NCI-H2227 (cell line): Measurements from ENCODE around the gene PLXNB2.

Experiments used
- DNase-seq: peaks from one replicate; lab custom pipeline; 2025; ENCODE audit not compliant: unreplicated experiment; lab: John Stamatoyannopoulos, UW

The PLXNB2 gene

DNA sequence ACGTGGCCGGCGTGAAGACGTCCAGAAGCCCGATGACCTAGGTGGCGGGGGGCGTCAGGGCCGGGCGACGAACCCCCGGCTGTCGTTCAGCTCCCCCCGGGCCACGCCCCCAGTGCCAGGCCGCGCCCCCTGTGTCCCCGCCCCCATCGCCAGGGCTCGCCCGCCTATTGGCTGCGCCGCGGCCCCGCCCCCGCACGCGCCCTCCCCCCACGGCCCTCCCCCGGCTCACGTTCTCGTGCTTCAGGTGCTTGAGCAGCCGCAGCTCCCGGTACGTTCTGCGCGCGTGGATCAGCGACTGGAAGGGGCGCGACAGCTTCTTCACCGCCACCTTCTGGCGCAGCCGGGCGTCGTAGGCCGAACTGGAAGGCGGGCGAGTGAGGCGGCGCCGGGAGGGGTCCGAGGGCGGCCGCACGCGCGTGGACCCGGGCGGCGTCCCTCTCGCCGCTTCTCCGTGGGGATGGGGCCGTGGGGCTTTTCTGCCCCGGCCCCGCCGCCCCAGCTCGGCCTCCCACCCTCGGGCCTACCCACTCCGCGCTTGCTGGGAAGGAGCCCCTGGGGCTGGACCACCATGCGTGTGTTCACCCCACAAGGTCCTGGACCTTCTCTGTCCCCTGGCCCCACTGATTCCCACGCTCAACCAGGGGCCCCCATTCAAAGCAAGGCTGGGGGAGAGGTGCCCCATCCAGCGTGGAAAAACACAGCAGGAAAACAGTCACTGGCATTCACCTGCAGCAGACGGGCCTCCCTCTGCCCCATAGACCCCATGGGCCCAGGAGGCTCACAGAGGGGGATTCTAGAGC is 39.7 kb downstream of the PLXNB2 start:
- no peak for DNase-seq

DNA sequence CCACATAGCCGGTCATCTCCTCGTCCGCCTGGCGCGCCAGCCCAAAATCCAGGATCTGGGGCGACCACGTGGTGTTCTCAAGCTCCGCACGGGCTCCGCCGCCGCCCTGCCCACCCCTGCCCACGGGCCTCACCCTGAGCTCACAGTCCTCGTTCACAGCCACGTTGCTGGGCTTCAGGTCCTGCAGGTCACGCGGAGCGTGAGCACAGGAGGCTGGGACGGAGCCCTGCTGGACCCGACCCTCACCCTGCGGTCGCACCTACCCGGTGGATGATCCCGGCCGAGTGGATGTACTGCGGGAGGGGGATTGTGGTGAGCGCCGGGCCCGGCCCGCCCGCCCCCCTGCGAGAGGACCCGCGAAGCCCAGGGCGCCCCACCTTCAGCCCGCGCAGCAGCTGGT is 40.5 kb downstream of the PLXNB2 start:
- no peak for DNase-seq

DNA sequence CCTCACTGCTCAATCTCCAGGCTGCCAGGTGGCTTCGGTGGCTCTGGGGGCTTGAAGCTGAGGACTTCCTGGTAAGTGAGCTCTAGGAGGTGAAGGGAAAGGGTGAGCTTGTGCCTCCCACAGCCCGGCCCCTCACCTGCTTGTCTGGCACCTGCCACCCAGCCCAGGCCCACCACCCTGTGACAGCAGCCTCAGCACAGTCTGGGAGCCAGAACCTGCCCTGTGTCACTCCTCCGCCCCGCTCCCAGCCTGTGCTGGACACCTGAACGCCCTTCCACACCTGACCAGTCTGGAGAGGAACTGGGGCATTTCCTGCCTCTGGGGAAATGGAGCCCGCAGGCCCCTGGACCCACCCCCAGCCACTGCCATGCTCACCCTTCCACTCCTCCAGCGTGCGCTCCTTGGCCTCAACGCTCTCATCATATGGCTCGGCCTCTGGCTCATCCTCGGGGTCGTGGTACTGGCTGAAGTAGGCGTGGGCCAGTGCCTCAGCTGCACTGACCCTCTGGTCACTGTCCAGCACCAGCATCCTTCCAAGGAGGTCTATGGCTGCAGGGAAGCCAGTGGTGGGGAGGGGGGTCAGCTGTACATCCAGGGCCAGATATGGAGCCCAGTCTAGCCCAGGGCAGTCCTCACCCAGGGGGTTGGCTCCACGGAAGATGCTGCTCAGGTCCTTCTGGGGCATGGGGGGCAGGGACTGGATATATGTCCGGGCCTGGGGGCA is 42.3 kb downstream of the PLXNB2 start:
- DNase-seq, result no peak

DNA sequence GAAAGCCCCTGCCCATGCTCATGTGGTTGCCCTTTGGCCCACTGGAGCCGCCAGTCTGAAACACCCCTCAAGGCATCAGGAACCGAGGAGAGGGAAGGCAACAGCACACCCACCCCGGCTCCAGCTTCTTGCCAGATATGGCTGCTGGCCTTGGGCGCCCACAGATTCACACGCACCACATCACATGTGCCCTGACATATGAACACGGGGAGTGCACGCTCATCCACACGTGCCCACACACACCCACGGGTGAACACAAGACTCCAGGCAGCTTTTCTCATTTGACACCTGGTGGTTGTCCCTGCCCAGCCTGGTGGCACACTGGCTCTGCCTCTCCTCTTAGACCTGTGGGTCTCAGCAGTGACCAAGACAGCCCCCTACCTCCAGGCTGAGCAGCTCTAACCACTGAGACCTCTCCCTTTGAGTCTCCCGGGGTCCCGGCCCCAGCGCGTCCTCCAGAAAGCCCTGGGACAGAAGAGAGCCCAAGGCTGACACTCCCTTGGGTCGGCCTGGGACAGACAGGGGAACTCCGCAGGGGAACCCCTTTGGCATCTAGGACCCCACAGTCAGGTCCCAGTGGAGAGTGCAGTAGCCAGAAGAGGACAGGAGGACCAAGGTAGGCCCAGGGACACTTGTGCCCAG is 43.2 kb downstream of the PLXNB2 start:
- DNase-seq, result no peak

DNA sequence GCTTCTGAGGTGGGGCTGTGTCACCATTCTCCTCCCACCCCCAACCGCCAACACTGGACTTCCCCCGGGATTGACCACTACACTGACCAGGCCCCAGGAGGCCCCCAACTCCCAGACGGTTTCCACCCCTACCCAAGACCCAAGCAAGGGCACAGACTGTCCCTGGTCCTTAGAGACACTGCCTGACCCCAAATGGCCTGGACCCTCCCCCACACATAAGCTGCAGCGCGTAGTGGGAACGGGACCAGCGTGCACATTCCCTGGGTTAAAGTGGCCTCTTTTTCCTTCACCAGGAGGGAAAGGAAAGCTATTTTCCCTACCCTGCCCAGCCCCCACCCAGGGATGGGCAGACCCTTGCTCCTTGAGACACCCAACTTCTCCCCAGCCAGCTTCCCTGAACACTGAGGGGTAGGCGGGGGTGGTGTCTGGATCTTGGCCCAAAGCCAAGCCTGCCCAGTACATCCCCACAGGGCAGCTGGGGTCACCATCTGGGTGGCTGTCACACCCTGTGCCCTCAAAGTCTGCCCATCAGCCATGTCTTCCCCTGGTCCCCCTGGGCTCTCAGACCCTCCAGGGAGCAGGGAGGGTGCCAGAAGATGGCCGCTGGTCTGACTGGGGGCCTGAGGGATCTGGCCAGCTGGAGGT is 44.4 kb downstream of the PLXNB2 start:
- no peak for DNase-seq

DNA sequence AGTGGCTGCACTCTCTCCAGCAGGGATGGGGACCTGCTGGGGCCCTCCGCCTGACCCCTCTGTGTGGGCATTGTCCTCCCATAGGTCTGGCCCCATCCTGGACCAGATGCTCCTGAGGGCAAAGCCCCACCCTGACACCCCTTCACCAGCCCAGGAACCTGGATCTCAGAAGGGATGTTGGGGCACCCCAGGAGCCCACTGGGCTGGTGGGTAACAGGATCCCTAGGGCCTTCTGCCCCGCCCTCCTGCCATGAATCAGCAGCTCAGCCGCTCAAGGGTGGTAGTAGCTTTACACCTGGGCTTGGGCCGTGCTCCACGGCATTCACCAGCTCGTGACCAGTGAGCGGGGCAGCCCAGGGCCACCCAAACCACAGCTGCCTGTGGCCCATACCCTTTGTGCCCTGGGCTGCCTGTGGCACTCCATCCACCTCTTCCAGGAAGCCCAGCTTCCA is 45.0 kb downstream of the PLXNB2 start:
- no peak for DNase-seq

DNA sequence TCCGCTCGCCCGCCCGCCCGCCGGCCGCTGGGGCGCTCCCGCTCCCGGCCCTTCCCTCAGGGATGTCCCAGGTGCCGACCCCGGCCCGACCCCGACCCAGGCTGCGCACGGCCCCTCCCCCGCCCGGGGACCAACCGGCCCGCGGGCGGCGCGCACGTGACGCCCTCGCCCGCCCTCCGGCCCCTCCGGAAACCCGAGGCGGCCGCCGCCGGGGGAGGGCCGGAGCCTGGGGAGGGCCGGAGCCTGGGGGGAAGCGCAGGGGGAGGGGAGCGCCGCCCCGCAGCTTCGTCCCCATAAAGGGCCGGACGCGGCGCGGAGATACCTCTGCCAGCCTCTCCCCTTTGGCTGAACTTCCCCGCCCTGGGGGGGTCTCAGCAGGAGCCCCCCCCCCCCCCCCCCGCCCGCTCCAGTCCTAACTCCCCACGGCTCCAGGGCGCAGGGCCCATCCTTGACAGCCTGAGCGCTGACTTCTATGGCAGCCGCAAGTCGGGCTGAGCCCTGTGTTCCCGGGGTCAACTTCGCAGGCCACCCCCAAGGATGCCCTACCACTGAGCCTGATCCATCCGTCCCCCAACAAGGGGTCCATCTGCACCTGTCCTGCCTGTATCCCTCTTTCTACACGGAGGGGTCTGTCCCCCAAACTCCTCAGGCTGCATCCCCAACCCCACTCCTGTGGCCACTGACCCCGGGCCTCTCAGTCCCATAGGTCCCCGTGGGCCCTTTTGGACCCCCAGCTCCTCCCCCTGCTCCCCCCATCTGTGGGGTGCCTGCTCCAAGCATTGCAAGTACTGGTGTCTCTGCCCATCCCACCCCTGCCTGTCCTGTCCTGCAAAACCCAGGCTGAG is 45.6 kb downstream of the PLXNB2 start, which contains the start of gene MAPK12:
TSS of gene MAPK12 (minus strand) at position 69 of the 845 bp plus-strand sequence. CDS start 174 bp downstream, outside the sequence.
- peak; percentile 65 for DNase-seq

DNA sequence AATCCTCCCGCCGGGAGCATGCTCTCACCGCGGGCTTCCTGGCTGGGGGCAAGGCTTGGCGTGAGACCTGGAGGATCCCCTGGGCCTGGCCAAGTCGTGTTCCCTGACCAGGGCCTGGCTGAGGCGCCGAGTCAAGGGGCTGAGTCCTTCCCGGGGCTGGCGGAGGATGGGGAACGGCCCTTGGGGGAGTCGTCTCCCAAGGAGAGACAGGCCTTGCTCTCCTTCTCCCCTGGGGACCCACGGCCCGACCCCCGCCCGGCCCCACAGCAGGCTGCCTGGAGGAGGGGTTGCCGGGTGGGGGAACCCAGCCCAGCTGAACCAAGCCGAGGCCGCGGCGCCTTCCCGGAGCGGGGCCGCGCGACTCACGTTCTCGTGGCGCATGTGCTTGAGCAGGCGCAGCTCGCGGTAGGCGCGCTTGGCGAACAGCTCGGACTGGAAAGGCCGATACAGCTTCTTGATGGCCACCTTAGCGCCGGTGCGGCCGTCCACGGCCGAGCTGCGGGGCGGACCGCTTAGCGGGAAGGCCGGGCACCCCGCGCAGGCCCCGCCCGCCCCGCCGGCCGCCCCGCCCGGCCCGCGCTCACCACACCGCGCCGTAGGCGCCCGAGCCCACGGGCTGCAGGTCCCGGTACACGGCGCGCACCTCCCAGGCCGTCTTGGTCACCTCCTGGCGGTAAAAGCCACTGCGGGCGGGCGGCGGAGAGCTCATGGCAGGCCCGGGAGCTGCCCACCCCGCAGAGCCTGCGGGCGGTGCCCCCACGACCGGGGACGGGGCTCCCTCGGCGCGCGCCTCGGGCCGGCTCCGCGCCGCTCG is 46.4 kb downstream of the PLXNB2 start:
- DNase-seq, result peak; percentile 64

DNA sequence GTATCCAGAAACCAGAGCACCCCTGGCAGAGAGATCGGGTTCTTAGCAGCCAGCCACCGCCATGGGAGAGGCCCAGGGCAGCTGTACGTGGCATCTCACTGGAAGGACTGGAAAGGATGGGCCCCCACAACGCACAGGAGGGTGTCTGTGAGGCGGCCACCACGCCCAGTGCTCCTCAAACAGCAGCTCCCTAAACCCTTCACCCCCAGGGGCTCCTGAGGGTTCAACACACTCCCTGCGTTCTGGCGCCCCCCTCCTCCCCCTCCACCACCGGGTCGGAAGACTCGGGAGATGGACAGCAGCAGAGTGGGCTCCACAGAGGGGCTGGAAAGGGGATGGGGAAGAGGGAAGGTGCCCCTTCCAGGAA is 47.0 kb downstream of the PLXNB2 start:
- no peak for DNase-seq

DNA sequence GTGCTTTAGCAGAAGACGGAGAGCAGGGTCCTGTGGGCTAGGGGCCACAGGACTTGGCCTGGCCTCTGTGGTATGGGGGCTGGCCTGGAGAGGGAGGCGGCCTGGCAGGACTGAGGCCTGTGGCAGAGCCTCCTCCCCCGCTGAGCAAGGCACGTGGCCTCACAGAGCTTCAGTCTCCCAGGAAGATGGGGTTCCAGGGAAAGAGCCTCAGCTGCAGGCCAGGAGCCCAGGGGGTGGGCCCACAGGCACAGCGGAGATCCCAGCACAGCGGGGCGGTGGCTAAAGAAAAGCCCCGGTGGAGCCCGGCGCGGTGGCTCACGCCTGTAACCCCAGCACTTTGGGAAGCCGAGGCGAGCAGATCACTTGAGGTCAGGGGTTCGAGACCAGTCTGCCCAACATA is 48.1 kb downstream of the PLXNB2 start:
- DNase-seq, result no peak

DNA sequence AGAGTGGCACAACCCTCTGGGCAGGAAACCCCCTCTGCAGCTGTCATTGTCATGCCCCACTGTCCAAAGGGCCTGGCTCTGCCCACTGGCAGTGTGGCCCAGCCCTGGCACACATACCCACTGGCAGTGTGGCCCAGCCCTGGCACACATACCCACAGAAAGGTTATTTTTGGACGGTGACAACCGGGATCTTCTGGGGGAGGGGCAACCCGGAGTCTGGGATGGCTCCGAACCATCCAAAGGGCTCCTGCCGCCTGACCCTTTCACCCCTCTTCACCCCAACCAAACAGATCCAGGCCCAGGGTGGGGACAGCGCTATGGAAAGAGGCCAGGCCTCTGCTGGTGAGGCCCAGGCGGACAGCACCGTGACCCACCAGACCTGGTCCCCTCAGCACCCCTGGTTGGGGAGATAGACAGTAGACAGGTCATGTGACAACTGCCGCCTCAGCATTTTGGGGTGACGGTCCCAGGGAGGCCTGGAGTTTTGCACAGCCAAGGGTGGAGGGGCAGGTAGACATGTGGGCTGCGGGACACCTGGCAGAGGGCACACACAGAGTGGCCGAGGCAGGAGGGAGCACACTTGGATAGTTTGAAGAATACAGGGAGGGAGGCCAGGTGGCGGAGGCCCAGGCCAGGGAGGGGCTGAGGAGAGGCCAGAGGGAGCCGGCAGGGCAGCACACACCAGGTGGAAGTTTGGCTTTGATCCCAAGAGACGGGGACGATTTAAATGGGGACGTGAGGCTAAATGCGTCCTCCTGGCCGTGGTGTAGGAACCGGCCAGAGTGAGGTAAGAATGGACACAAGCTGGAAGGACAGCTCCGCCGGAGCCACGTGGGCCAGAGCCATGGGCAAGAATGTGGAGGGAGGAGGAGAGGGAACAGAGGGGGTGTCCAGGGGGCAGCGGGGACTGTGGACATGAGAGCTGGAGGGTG is 48.8 kb downstream of the PLXNB2 start:
- DNase-seq, result no peak

DNA sequence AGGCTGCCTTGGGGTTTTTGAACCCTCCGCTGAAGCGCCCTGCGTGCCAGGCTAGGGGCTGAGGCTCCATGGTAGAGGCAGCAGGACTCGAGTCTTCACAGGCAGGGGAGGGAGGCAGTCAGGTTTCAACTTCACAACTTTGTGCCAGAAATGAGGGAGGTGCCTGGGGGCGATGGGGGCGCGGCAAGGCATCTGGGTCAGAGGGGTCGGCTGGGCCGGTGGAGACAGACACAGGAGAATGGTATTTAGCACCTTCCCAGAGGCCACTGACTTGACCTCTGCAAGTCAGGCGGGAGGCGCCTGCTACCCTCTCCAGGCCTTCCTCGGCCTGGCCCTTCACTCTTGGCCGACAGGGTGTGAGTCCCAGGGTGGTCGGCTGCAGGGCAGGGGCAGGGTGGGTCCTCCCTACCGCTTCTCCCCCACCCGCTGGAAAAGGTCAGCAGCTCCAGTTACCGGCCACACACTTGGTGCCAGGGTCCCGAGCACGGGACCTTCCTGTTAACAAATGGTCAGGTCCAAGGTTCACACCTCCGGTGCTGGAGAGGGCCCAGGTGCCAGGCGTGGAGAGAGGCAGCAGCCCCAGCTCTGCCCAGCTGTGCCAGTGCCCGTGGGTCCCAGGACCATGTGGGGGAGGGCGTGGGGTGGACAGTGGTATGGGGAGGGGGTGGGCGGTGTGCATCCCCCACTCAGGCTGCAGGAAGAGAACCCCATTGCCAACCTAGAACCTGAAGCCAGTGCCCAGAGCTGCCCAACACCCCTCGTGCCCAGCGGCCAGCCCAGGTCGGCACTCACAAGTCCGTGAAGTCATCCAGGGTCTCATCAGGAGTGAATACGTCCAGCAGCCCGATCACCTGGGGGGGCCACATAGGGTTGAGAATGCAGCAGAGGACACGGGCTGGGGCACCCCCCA is 49.7 kb downstream of the PLXNB2 start:
- no peak for DNase-seq

DNA sequence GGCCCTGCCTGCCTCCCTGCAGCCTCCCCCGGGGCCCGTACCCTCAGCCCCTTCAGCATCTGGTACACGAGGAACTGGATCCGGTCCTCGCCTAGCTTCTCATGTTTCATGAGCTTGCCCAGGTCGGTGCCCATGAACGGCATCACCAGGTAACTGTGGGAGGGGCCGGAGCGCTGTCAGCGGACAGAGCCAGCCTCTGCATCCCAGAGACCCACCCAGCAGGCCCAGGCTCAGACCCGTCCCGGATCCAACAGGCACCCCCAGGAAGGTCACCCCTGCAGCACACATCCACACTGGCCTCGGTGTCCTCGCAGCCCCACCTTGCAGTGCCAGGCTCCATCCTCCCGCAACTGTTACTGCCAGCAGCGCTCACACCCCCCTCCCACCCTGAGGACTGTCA is 50.4 kb downstream of the PLXNB2 start:
- no peak for DNase-seq

DNA sequence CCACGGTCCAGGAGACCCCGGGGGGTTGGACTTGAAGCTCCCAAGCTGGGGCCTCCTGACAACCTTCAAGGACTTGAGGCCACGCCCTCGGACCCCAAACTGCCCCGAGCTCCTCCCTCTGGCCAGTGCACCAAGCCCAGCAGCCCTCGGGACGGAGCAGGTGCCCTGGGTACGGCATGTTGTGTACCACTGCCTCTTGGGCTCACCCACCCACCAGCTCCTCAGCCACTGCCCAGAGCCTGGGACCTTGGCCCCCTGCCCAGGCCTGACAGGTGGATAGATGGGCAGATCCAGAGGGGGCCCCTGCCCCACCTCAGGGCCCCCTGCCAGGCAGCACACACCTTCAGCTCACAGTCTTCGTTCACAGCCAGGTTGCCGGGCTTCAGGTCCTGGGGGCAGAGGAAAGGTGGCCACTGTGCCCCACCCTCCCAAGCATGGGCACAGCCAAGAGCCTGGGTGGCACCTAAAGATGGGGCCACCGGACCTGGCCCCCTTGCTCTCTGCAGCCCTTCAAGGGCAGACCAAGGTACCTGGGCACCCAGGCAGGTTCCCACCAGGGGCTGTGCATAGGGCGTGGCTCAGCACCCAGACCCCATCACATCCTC is 51.1 kb downstream of the PLXNB2 start:
- no peak for DNase-seq

DNA sequence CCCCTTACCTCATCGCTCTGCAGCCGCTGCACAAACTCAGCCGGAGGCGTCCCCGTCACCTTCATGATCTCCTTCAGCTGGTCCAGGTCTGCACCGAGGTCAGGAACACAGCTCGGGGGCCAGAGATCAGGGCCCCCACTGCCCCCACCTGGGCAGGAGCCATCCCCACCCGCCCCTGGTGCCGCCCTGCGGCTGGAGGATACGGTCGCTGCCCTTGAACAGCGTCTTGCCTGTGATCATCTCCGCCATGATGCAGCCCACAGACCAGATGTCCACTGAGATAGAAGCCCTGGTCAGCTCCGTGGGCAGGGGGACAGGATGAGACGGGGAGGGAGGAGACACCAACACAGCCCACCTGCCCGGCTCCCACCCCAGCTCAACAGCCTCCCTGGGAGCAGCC is 51.8 kb downstream of the PLXNB2 start:
- DNase-seq, result no peak

DNA sequence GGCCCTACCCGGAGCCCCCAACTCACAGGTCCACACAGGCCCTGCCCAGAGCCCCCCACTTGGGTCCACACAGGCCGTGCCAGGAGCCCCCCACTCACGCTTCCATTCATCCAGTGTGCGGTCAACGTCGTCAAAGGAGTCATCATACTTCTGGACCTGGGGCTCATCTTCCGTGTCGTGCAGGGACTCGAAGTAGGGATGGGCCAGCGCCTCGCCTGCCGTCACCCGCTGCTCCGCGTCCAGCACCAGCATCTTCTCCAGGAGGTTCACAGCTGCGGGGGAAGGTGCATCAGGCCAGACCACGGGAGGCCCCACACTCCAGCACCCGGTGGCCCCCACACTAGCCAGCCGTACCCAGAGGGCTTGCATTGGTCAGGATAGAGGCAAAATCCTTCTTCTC is 52.3 kb downstream of the PLXNB2 start:
- no peak for DNase-seq

DNA sequence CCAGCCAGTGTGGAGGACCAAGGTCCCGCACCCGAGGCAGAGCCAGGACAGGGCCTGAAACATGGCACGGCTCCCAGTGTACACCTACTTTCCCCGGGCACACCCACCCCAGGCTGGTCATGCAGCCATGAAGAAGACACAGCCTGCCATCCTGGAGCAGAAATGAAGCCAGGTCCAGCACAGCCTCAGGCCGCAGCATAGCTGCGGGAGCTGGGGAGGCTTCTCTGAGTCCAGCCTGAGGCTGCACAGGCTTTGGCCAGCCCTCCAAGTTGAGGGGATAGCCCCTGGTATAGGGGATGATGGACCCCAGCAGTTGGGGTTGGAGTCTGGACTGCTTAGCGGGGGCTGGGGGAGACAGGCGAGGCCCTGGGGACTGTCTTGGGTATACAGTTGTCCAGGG is 53.5 kb downstream of the PLXNB2 start:
- DNase-seq, result no peak
